OCI-LY1 (cell line): Measurements from ENCODE around the gene F2.

Experiments used
- EZH2 ChIP-seq: fragments of 200-600 bp; sonication (generic), shearing (Covaris generic); IDR thresholded peaks from 2 replicates; pipeline ENCODE4 v1.8.0; 2017; ENCODE audit warnings: borderline replicate concordance, mixed run types, mild to moderate bottlenecking, antibody characterized with exemption, low read length, moderate library complexity, mixed read lengths
- TF ChIP-seq, protein P1 (sequence below): fragments of 200-600 bp; sonication (generic), shearing (Covaris generic); IDR thresholded peaks from 2 replicates; pipeline ENCODE4 v1.5.1; 2017; ENCODE audit warnings: mild to moderate bottlenecking, antibody characterized with exemption, low read length, moderate library complexity, mixed read lengths

DNA sequence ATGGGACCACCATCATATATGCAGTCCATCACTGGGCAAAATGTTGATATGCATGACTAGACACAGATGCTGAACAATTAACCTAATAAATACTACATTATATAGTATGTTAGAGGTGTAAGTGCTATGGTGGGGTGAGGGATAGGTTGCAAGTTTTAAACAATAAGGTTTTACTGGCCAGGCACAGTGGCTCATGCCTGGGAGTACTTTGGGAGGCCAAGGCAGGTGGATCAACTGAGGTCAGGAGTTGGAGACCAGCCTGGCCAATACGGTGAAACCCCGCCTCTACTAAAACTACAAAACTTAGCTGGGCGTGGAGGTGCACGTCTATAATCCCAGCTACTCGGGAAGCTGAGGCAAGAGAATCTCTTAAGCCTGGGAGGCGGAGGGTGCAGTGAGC, 28.1 kb downstream of the F2 start:
- TF ChIP-seq, protein P1, sequence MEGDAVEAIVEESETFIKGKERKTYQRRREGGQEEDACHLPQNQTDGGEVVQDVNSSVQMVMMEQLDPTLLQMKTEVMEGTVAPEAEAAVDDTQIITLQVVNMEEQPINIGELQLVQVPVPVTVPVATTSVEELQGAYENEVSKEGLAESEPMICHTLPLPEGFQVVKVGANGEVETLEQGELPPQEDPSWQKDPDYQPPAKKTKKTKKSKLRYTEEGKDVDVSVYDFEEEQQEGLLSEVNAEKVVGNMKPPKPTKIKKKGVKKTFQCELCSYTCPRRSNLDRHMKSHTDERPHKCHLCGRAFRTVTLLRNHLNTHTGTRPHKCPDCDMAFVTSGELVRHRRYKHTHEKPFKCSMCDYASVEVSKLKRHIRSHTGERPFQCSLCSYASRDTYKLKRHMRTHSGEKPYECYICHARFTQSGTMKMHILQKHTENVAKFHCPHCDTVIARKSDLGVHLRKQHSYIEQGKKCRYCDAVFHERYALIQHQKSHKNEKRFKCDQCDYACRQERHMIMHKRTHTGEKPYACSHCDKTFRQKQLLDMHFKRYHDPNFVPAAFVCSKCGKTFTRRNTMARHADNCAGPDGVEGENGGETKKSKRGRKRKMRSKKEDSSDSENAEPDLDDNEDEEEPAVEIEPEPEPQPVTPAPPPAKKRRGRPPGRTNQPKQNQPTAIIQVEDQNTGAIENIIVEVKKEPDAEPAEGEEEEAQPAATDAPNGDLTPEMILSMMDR = no peak
- no peak for TF ChIP-seq EZH2
